OCI-LY1 (cell line): ENCODE measurements around the gene ELFN2.

ENCODE experiments used
- H2AFZ ChIP-seq: fragments of 200-600 bp; sonication (generic), shearing (Covaris generic); 2 replicates; pipeline ENCODE4 v1.6.0; 2014; ENCODE audit warnings: antibody characterized with exemption, mild to moderate bottlenecking, low read length
- H3F3A ChIP-seq: fragments of 200-600 bp; sonication (generic), shearing (Covaris generic); 2 replicates; pipeline ENCODE4 v1.6.0; 2014; ENCODE audit warnings: mild to moderate bottlenecking, antibody characterized with exemption, low read length, moderate library complexity; ENCODE audit not compliant: insufficient read depth
- H3K27ac ChIP-seq: fragments of 200-600 bp; sonication (generic); 2 replicates; pipeline ENCODE4 v1.5.1; 2014; ENCODE audit warnings: low read length, mixed run types, mild to moderate bottlenecking, low read depth; ENCODE audit not compliant: poor library complexity, severe bottlenecking
- H3K27me3 ChIP-seq: fragments of 200-600 bp; sonication (generic); 2 replicates; pipeline ENCODE4 v1.6.0; 2014; ENCODE audit warnings: antibody characterized with exemption, mild to moderate bottlenecking, low read length, moderate library complexity; ENCODE audit not compliant: insufficient read depth
- H3K36me3 ChIP-seq: fragments of 200-600 bp; sonication (generic); 2 replicates; pipeline ENCODE4 v1.6.1; 2014; ENCODE audit warnings: mild to moderate bottlenecking, antibody characterized with exemption, low read length, moderate library complexity, mixed read lengths; ENCODE audit not compliant: insufficient read depth
- H3K4me1 ChIP-seq: fragments of 200-600 bp; sonication (generic); 2 replicates; pipeline ENCODE4 v1.5.1; 2014; ENCODE audit warnings: mild to moderate bottlenecking, low read length, moderate library complexity; ENCODE audit not compliant: insufficient read depth, severe bottlenecking
- H3K4me2 ChIP-seq: fragments of 200-600 bp; sonication (generic), shearing (Covaris generic); 2 replicates; pipeline ENCODE4 v1.6.1; 2014; ENCODE audit warnings: low read length
- H3K4me3 ChIP-seq: fragments of 200-600 bp; sonication (generic); 2 replicates; pipeline ENCODE4 v1.5.1; 2014; ENCODE audit warnings: low read length, low read depth, mild to moderate bottlenecking, mixed read lengths; ENCODE audit not compliant: poor library complexity, severe bottlenecking
- H3K79me2 ChIP-seq: fragments of 200-600 bp; shearing (Covaris generic); 2 replicates; pipeline ENCODE4 v1.6.1; 2016; ENCODE audit warnings: mixed run types, low read length, mixed read lengths; ENCODE audit not compliant: insufficient read depth
- H3K9ac ChIP-seq: fragments of 200-600 bp; sonication (generic), shearing (Covaris generic); 2 replicates; pipeline ENCODE4 v1.6.1; 2014; ENCODE audit warnings: mild to moderate bottlenecking, low read length, mixed read lengths
- H3K9me2 ChIP-seq: fragments of 200-600 bp; sonication (generic), shearing (Covaris generic); 2 replicates; pipeline ENCODE4 v1.6.1; 2014; ENCODE audit warnings: low read depth, mild to moderate bottlenecking, low read length, mixed read lengths
- H3K9me3 ChIP-seq: fragments of 200-600 bp; shearing (Covaris generic); 2 replicates; pipeline ENCODE4 v1.6.1; 2014; ENCODE audit warnings: low read length, mixed read lengths
- H4K20me1 ChIP-seq: fragments of 200-600 bp; sonication (generic), shearing (Covaris generic); 2 replicates; pipeline ENCODE4 v1.6.0; 2016; ENCODE audit warnings: mild to moderate bottlenecking, low read length; ENCODE audit not compliant: insufficient read depth
- EZH2 ChIP-seq: fragments of 200-600 bp; sonication (generic), shearing (Covaris generic); IDR thresholded peaks from 2 replicates; pipeline ENCODE4 v1.8.0; 2017; ENCODE audit warnings: borderline replicate concordance, mixed run types, mild to moderate bottlenecking, antibody characterized with exemption, low read length, moderate library complexity, mixed read lengths
- TF ChIP-seq, protein P1 (sequence below): fragments of 200-600 bp; sonication (generic), shearing (Covaris generic); IDR thresholded peaks from 2 replicates; pipeline ENCODE4 v1.5.1; 2017; ENCODE audit warnings: mild to moderate bottlenecking, antibody characterized with exemption, low read length, moderate library complexity, mixed read lengths

ELFN2 gene

DNA sequence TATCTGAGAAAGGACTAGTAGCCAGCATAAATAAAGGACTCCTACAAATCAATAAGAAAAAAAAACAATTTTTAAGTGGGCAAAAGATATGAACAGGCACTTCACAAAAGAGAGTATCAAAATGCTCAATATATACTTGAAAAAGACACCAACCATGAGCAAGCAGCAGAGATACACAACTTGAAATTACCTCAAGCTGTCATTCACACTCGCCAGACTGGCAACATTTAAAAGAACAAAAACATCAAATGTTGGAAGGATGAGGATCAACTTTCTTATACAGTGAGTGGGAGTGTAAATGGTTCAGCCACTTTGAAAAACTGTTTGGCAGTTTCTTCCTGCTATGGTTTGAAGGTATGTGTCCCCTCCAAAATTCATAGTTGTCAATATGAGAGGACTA, 23.9 kb upstream of the ELFN2 start:
- no peaks in the 10 kb centered on the region for H4K20me1 ChIP-seq
- H3K27ac ChIP-seq, result no peak overlapping the region
- no peak overlapping the region for H2AFZ ChIP-seq
- H3K79me2 ChIP-seq, result no peaks in the 10 kb centered on the region
- peaks cover 5% of the 10 kb centered on the region; the same call in 1 of the 2 replicates for H3K9me3 ChIP-seq
- H3K4me1 ChIP-seq, result no peaks in the 10 kb centered on the region
- no peak overlapping the region for H3K9ac ChIP-seq
- TF ChIP-seq, protein P1, sequence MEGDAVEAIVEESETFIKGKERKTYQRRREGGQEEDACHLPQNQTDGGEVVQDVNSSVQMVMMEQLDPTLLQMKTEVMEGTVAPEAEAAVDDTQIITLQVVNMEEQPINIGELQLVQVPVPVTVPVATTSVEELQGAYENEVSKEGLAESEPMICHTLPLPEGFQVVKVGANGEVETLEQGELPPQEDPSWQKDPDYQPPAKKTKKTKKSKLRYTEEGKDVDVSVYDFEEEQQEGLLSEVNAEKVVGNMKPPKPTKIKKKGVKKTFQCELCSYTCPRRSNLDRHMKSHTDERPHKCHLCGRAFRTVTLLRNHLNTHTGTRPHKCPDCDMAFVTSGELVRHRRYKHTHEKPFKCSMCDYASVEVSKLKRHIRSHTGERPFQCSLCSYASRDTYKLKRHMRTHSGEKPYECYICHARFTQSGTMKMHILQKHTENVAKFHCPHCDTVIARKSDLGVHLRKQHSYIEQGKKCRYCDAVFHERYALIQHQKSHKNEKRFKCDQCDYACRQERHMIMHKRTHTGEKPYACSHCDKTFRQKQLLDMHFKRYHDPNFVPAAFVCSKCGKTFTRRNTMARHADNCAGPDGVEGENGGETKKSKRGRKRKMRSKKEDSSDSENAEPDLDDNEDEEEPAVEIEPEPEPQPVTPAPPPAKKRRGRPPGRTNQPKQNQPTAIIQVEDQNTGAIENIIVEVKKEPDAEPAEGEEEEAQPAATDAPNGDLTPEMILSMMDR, result no peak
- no peak for TF ChIP-seq EZH2
- H3K27me3 ChIP-seq, result peaks cover 9% of the 10 kb centered on the region
- no peak overlapping the region for H3K4me3 ChIP-seq
- H3K36me3 ChIP-seq, result no peaks in the 10 kb centered on the region; the same call in 1 of the 2 replicates
- no peak overlapping the region for H3K4me2 ChIP-seq
- no peaks in the 10 kb centered on the region for H3F3A ChIP-seq
- H3K9me2 ChIP-seq, result no peaks in the 10 kb centered on the region

DNA sequence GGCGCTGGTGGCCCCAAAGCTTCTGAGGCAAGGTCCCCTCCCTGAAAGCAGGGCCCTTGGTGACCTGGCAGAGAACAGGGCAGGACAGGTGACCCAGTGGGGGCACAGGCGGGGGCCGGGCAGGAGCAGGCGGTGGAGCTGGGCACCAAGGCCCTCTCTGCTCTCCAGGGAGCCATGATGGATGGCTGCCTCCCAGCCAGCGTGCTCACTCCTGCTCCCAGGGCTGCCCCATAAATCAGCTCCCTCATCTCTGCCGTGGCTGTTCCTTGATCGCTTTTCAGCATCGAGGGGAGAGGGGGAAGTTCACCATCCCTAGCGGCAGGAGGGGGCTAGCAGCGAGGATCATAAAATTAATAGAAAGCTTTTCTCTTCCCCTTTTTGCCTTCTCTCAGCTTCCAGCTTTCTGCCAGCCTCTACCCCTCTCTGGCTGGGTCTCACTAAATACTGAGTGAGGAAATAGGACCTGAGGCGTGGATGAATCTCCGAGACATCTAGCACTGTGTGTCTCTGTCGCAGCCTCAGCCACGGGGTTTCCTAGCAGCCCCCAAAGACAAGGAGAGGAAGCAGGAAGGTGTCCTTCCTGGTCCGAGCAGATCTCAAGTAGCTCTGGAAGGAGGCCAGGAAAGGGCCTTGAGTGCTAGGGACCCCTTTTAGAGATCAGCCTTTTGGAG, 22.2 kb upstream of the ELFN2 start:
- Histone ChIP-seq H3K27ac (no peak overlapping the region), H4K20me1 (no peaks in the 10 kb centered on the region), H3K36me3 (no peaks in the 10 kb centered on the region; the same call in 1 of the 2 replicates), H3K4me2 (no peak overlapping the region), H3K9me2 (no peaks in the 10 kb centered on the region), H3K79me2 (no peaks in the 10 kb centered on the region), H3K9me3 (peaks cover 5% of the 10 kb centered on the region; the same call in 1 of the 2 replicates), H3K9ac (no peak overlapping the region), H3K27me3 (peaks cover 9% of the 10 kb centered on the region), H3F3A (no peaks in the 10 kb centered on the region), H3K4me1 (no peaks in the 10 kb centered on the region), H3K4me3 (no peak overlapping the region), H2AFZ (no peak overlapping the region)
- TF ChIP-seq, protein P1, result no peak
- no peak for TF ChIP-seq EZH2

DNA sequence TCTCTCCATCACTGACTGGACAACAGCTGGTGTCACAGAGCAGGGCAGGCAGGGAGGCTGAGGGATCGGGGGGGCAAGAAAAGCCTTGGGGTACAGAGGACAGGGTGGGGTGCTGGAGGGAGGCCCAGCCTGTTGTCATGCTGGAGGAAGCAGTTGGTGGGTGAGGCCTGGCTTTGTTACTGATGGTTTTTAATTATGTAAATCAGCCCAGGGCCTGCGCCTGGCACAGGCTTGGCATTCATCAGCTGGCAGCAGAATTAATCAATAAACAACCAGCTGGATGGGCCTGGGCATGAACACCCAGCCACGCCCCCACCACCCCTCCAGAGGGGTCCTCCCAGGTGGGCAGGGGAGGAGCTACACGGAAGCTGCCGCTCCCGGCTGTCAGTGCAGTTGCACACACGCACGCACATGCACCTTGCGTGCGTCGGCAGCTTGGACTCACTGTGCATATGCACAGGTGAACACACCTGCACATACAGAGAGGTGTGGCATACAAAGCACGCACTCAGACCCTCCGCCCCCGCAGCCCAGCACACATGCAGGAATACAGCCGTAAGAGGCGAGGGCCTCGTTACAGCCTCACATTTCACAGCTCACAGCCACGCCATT, 21.3 kb upstream of the ELFN2 start:
- no peaks in the 10 kb centered on the region for H3F3A ChIP-seq
- no peak overlapping the region for H3K9ac ChIP-seq
- H3K36me3 ChIP-seq, result no peaks in the 10 kb centered on the region; the same call in 1 of the 2 replicates
- no peaks in the 10 kb centered on the region for H3K9me2 ChIP-seq
- H4K20me1 ChIP-seq, result no peaks in the 10 kb centered on the region
- no peaks in the 10 kb centered on the region for H3K4me1 ChIP-seq
- TF ChIP-seq, protein P1, result no peak
- TF ChIP-seq EZH2, result no peak
- H3K27ac ChIP-seq, result no peak overlapping the region
- H3K4me3 ChIP-seq, result no peak overlapping the region
- H3K27me3 ChIP-seq, result peaks cover 9% of the 10 kb centered on the region
- no peak overlapping the region for H3K4me2 ChIP-seq
- H2AFZ ChIP-seq, result no peak overlapping the region
- H3K79me2 ChIP-seq, result no peaks in the 10 kb centered on the region
- H3K9me3 ChIP-seq, result peaks cover 5% of the 10 kb centered on the region; the same call in 1 of the 2 replicates
